ENCODE results near the gene SERPINB7.

The SERPINB7 gene

DNA sequence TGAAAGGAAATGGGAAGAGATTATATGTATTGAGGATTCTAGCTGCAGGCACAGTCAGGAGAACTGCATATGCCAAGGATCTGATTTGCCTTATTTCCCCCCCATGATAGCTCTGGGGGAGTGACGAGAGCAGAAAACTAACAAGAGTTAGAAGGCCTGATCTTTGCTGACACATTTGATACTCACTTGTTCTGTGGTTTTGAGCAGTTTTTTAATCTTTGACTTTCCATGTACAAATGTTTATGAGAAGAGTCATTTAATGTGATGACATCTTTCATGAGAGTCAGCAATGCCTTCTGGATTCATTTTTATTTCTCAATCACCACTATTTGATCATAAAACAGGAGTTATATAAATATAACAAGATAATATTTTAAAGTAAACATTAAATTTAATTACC, 12.7 kb upstream of the SERPINB7 start:
- no peak for TF ChIP-seq CTCF (IDR thresholded peaks at IDR 0.05; ENCODE audit: control insufficient read depth, extremely low read depth, insufficient read depth)
- H3K4me3 ChIP-seq (ENCODE audit: low read depth, low read length): no peak overlapping the region

GRCh38 chr18:63763831-63764600, 11.2 kb upstream of the SERPINB7 start:
- no peak for TF ChIP-seq CTCF (IDR thresholded peaks at IDR 0.05; ENCODE audit: control insufficient read depth, extremely low read depth, insufficient read depth)
- H3K4me3 ChIP-seq (ENCODE audit: low read depth, low read length): no peak overlapping the region
- no peak for DNase-seq (ENCODE audit: low read depth)

More for the DNA sequence above, 12.7 kb upstream of the SERPINB7 start:
- DNase-seq (ENCODE audit: low read depth): no peak

- H3K4me3 ChIP-seq (ENCODE audit: low read depth, low read length): no peak overlapping the region
- no peak for DNase-seq (ENCODE audit: low read depth)
- TF ChIP-seq CTCF (IDR thresholded peaks at IDR 0.05; ENCODE audit: control insufficient read depth, extremely low read depth, insufficient read depth): no peak
These were observed 9.4 kb upstream of the SERPINB7 start for GRCh38 chr18:63765837-63766236.

DNA sequence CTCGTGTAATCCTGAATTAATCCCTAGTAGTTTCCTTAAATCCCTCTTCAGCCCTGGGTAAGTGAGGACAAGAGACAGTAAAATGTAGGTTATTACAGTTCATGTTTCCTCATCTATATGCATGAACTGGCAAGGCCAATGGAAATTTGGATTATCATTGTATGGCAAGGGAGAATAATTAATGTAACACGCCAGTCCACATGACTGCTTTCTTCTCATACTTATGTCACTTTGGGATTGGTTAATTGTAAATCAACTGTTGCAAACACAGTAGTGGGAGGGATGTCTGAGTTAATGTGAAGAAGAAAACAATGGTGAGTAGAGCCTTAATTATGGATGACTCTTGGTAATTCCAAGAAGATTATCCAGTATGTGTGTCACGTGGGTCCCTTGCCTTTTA, 1.7 kb upstream of the SERPINB7 start:
- DNase-seq (ENCODE audit: low read depth): no peak
- H3K4me3 ChIP-seq (ENCODE audit: low read depth, low read length): no peak overlapping the region
- no peak for TF ChIP-seq CTCF (IDR thresholded peaks at IDR 0.05; ENCODE audit: control insufficient read depth, extremely low read depth, insufficient read depth)

GRCh38 chr18:63774511-63774910, 707 bp upstream of the SERPINB7 start:
- no peak overlapping the region for H3K4me3 ChIP-seq (ENCODE audit: low read depth, low read length)
- no peak for TF ChIP-seq CTCF (IDR thresholded peaks at IDR 0.05; ENCODE audit: control insufficient read depth, extremely low read depth, insufficient read depth)
- DNase-seq (ENCODE audit: low read depth): no peak

DNA sequence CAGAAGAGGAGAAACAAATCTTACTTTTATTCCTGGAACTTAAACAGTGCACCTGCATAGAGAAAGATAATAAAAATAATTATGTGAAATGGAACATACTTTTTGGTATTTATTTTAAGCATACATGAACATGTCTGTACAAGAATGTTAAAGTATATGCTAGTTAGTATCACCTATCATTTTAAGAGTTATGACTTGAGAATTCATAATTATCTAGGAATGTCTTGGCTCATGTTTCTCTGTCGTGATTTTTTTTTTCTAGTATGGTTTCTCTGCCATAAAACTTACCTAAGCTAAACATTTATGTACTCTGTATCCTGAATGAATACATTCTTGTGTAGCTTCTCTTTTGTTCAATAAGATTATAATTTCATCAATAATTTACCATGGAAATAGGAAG, 4.2 kb downstream of the SERPINB7 start:
- H3K4me3 ChIP-seq (ENCODE audit: low read depth, low read length): no peak overlapping the region

More for the DNA sequence above, 4.2 kb downstream of the SERPINB7 start:
- DNase-seq (ENCODE audit: low read depth): no peak
- TF ChIP-seq CTCF (IDR thresholded peaks at IDR 0.05; ENCODE audit: control insufficient read depth, extremely low read depth, insufficient read depth): no peak

Data from LNCaP clone FGC (cell line).